Neural cell (in vitro differentiated cells): ENCODE data around the gene SHISA7.

Experiments
- TF ChIP-seq, protein P1 (sequence below): fragments of 450-650 bp; IDR thresholded peaks from 2 replicates; pipeline ENCODE4 v1.5.1; 2014; ENCODE audit warnings: antibody characterized with exemption, mild to moderate bottlenecking, moderate library complexity; ENCODE audit not compliant: poor library complexity, severe bottlenecking
- TF ChIP-seq, protein P2 (sequence below): IDR thresholded peaks from 2 replicates; pipeline ENCODE4 v1.6.1; 2012; ENCODE audit warnings: borderline replicate concordance

DNA sequence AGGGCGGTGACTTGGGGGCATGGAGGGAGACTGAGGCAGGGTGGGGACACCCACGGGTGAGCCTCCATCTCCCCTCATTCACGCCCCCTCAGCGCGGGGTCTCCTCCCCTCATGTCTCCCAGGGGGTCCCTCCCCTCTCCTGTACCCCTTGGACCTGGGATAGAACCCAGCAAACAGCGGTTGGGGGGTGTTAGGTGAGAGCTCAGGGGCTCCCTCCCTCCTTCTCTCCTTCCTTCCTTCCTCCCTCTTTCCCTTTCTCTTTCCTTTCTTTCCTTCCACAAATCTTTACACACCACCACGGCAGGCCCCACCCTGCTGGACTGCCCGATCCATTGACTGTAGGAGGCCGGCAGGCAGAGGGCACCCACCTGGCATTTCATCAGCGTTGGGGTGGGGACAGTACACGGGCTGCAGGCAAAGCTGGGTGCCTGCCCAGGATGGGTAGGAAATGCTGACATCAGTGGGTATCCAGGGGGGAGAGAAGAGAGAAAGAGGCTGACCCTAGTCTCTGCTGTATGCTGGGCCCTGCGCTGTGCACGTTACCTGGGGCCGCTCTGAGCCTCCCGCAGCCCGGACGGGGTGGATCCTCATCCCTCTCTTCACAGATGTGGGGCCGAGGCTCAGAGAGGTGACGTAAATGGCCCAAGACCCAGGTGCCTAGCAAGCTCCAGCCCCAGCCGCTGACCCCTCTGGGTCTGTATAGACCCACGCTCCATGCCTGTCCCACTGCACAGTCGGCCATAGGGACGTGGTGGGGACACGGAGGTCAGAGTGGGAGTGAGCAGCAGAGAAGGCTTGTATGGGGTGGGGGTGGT lies 48.7 kb upstream of the SHISA7 start:
- TF ChIP-seq, protein P1, sequence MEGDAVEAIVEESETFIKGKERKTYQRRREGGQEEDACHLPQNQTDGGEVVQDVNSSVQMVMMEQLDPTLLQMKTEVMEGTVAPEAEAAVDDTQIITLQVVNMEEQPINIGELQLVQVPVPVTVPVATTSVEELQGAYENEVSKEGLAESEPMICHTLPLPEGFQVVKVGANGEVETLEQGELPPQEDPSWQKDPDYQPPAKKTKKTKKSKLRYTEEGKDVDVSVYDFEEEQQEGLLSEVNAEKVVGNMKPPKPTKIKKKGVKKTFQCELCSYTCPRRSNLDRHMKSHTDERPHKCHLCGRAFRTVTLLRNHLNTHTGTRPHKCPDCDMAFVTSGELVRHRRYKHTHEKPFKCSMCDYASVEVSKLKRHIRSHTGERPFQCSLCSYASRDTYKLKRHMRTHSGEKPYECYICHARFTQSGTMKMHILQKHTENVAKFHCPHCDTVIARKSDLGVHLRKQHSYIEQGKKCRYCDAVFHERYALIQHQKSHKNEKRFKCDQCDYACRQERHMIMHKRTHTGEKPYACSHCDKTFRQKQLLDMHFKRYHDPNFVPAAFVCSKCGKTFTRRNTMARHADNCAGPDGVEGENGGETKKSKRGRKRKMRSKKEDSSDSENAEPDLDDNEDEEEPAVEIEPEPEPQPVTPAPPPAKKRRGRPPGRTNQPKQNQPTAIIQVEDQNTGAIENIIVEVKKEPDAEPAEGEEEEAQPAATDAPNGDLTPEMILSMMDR: no peak
- TF ChIP-seq, protein P2, sequence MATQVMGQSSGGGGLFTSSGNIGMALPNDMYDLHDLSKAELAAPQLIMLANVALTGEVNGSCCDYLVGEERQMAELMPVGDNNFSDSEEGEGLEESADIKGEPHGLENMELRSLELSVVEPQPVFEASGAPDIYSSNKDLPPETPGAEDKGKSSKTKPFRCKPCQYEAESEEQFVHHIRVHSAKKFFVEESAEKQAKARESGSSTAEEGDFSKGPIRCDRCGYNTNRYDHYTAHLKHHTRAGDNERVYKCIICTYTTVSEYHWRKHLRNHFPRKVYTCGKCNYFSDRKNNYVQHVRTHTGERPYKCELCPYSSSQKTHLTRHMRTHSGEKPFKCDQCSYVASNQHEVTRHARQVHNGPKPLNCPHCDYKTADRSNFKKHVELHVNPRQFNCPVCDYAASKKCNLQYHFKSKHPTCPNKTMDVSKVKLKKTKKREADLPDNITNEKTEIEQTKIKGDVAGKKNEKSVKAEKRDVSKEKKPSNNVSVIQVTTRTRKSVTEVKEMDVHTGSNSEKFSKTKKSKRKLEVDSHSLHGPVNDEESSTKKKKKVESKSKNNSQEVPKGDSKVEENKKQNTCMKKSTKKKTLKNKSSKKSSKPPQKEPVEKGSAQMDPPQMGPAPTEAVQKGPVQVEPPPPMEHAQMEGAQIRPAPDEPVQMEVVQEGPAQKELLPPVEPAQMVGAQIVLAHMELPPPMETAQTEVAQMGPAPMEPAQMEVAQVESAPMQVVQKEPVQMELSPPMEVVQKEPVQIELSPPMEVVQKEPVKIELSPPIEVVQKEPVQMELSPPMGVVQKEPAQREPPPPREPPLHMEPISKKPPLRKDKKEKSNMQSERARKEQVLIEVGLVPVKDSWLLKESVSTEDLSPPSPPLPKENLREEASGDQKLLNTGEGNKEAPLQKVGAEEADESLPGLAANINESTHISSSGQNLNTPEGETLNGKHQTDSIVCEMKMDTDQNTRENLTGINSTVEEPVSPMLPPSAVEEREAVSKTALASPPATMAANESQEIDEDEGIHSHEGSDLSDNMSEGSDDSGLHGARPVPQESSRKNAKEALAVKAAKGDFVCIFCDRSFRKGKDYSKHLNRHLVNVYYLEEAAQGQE: no peak
